GM03348 (cell line): ENCODE measurements around the gene ZNF410.
A peak's percentile ranks its signal among the peaks of the same experiment; 100 is the strongest.
"Not testable (repeated sequence)": the region's sequence is repeated elsewhere in the genome, so short reads cannot be mapped to it uniquely, and the experiment has no call there.

Source experiments
- DNase-seq: peaks from one replicate; pipeline ENCODE4 v3.0.0; 2012; ENCODE audit warnings: low spot score

Gene ZNF410

DNA sequence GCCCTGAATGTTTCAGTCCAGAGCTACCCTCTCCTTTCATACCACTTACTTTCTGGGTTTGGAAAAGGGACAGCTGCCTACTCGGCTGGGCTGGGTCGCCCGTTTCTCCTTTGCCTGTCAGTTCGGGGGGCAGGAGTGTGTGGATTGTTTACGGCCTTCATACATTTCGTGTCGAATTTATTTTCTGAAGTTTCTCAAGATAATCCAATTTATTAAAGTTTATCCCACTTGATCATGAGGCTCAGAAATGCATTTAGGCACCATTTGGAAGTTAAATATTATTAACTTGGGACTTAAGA lies 608 bp downstream of the ZNF410 start:
- DNase-seq: no peak

DNA sequence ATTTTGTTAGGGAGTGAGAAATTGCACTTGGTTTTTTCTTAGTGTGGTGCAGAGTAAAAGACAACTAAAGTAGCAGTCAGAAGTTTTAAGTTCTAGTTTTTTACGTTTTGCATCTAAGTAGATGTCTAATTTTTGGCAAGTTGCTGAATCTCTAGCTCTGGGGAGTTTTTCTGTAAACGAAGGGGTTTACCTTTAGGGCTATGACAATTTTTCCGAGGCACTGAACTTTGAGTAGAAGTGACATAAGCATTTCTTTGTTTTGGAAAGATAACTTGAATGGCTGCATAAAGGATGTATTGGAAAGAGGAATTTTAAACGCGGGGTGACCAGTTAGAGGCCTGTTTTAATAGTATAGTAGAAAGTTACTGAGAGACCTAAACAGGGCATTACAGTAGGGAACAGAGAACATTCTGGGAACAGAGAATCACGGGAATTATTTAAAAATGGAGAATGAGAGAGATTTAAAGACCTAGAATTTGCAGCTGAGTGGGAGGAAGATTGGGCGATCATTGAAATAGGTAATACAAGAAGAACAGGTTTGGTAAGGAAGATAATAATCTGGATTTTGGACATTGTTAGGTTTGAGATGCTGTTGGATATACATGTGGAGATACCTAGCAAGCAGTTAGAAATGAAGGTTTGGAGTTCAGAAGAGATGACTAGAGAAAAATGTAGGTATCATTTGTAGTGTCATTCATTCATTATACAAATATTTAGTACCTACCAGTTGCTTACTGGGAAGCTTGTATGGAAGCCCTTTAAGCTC lies 1.2 kb downstream of the ZNF410 start:
- no peak for DNase-seq

DNA sequence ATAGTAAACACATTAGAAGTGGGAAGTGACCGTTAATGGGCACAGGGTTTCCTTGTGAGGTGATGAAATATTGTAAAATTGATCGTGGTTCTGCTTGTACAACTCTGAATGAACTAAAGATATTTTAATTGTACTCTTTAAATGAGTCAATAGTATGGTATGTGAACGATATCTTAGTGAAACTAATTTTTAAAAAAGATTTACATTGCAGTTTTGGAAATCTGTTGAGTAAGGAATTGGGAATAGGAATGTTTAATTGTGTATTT lies 1.7 kb downstream of the ZNF410 start:
- peak; percentile 15 for DNase-seq

DNA sequence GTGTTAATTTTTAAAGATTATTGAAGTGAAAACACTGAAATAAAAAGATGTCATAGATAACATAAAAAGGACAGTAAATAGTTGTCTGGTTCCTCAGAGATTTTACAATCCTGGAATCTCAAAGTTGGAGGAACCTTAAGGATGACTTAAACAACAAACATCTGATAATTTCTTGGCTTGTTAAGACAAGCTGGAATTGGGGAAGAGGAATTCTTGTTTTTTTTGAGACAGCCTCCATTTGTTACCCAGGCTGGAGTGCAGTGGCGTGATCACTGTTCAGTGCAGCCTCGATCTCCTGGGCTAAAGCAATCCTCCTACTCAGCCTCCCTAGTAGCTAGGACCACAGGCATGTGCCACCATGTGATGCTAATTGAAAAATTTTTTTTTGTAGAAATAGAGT lies 2.3 kb downstream of the ZNF410 start:
- DNase-seq: peak; percentile 28

DNA sequence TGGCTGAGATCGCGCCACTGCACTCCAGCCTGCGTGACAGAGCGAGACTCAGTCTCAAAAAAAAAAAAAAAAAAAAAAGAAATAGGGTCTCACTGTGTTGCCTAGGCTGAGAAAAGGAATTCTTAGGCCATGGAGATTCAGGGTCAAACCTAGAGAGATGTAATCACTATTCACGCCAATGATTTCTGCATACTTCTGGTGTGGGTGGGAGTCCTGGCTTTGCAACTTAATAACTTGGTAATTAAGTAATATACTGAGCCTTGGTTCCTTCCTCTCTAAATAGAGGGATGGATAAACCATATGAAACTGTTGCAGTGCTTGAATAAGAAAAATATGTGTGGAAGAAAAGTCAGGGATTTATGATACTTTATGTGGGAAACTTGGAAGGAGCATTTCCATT lies 2.7 kb downstream of the ZNF410 start:
- DNase-seq: peak; percentile 12

DNA sequence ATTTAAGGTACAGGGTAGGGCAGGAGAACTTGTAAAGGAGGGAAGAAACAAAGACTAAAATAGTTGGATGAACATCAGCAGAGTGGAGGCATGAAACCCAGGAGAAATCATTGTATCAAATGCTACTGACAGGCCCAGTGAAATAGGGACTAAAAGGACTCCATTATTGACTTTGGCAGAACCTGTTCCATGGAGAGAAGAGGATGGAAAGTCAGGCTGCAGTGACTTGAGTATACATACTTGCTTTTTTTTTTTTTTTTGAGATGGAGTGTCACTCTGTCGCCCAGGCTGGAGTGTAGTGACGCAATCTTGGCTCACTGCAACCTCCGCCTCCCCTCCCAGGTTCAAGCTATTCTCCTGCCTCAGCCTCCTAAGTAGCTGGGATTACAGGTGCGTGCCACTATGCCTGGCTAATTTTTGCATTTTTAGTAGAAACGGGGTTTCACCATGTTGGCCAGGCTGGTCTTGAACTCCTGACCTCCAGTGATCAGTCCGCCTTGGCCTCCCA lies 7.6 kb downstream of the ZNF410 start:
- not testable (repeated sequence) for DNase-seq

DNA sequence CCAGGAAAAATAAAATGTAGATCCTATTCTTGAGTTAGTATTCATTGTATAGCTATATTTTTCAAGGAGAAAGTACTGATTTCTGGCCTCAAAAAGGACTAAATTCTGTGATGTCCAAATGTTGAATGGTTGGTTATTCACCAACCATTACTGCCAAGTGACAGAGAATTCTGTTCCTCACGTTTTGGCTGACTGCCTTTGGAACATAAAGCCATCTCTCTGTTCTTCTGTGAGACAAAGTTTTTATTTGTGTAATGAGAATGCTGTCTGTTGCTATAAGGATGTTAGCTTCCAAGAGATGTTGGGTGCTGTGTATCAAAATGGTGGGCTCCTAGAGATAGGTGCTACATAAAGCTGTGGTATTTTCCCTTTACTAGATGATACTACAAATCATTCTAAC lies 9.3 kb downstream of the ZNF410 start:
- DNase-seq: no peak

DNA sequence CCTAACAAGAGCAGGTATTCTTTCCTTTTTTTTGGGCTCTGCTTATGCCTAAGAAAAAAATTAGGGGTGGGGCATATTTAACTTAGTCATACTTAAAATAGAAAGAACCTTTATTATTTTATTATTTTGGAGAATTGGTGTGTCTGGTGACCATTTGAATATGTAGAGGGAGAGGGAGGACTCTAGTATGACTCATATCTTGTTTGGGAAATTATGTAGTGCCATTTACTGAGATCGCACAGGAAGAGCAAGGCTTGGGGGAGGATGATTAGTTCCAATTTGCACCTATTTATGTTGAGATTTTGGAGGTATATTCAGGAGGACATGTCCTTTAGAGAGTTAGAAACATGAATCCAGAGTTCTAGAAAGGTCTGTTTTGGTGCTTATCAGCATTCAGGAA lies 9.9 kb downstream of the ZNF410 start:
- DNase-seq: no peak

DNA sequence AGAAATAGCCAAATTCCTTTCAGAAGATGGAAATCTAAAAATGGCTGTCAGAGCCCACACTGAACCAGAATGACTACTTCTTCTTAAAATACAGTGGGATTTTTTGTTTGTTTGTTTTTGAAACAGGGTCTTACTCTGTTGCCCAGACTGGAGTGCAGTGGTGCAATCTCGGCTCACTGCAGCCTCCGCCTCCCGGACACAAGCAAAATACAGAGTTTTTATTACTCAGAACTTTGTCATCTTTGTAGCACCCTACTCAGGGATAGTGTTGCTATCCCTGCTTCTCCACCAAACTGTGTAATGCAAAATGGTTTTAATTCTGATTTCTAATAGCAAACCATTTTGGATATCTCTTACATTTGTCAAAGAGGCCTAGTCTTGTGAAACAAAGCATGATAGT lies 16.4 kb downstream of the ZNF410 start:
- DNase-seq: no peak

DNA sequence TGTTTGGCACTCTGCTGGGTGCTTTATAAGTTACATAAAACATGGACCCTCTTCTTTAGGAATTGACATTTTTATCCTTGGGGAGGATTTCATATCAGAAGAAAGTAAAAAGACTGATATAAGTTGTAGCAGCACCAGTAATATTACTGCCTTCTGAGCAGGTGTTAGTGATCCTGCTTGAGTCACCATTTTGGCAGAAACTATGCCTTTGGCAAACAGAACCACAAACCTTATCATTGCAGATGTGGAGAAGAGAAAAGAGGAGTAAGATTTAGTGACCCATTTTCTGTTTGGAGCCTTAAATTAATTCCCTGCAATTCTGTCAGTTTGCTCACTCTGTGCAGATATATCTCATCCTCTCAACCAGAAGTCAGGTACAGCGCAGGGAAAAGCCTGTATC lies 23.0 kb downstream of the ZNF410 start:
- no peak for DNase-seq

DNA sequence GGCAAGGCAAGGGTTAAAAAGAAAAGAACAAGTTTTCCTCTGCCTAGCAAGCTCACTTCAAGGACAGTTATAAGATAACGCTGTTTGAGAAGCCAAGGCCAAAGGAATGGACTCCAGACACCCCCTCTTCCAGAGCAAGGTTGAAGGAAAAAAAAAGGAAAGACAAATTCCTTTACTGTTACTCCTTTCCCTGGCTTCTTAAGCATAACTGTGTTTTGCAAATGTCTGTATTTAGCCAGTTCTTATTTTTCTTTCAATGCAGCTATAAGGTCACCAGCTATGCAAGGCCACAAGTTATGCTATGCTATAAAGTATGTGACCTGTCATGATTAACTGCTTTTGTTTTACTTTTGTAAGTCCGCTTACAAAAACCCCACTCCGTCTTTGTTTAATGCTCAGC lies 26.6 kb downstream of the ZNF410 start:
- no peak for DNase-seq

DNA sequence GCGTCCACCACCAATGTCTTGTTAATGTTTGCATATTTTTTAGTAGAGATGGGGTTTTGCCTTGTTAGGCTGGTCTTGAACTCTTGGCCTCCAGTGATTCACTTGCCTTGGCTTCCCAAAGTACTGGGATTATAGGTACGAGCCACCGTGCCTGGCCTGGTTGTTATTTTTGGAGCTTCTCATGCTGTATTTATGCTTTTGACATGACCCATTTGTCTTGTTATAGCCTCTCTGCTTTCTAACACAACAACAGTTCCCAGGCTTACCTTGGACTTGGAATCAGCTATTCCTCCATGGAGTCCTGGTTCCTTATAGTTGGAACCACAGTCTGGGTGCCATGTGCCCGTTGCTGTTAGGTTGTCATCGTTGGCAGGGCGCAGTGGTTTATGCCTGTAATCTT lies 29.7 kb downstream of the ZNF410 start:
- DNase-seq: no peak

DNA sequence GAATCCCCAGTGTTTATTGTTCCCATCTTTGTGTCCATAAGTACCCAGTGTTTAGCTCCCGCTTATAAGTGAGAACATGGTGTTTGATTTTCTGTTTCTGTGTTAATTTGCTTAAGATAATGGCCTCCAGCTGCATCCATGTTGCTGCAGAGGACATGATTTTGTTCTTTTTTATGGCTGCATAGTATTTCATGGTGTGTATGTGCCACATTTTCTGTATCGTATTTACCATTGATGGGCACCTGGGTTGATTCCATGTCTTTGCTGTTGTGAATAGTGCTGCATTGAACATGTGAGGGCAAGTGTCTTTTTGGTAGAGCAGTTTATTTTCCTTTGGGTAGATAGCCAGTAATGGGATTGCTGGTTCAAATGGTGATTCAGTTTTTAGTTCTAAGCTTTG lies 32.8 kb downstream of the ZNF410 start:
- not testable (repeated sequence) for DNase-seq

DNA sequence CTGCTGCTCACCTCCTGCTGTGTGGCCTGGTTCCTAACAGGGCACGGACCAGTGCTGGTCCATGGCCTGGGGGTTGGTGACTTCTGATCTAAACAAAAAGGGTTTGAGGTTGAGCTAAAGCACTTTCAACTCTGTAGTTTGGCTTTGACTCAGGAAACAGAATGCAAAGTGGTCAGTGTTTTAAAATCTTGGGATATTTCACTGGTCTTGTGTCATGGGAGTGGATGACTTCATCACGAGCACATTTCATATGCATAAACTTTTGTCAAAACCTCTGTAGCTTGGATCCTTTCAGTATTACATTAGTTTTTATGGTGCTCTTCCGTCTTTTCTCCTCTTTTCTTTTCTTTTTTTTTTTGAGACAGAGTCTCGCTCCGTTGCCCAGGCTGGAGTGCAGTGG lies 37.7 kb downstream of the ZNF410 start:
- DNase-seq: no peak

DNA sequence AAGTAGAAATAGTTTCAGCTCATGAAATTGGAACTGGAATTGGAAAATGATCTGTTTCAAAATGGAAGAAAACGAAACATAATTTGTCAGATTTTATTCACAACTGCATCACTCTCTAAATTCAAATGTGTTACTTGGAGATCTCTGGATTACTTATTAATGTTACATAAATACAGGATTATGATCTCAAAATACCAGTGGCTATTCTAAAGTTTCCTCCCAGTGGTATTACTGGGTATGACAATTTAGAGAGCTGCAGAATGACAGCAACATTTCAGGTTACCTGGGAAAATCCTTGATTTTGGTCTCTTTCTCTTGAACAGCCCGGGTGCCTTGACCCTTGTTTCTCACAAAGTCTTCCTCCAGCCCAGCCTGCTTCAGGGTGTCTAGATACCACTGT lies 49.0 kb downstream of the ZNF410 start:
- peak; percentile 33 for DNase-seq

DNA sequence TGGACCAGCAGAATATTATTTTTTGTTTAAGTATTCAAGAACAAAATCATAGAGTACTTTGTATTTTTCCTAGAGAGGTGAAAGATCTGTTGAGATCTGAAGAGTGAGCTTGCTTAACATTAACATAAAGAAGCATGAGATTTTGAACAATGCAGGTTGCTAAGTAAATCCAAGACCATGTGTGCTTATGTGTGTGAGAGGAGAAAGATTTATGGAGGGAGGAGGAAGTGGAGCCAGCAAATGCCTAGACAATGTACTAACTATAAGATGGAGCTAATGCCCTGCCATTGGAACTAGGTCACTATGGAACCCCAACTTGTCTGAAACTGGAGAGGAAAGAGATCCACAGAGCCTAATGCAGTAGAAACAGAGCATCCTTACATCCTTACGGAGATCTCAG lies 49.9 kb downstream of the ZNF410 start:
- DNase-seq: no peak

DNA sequence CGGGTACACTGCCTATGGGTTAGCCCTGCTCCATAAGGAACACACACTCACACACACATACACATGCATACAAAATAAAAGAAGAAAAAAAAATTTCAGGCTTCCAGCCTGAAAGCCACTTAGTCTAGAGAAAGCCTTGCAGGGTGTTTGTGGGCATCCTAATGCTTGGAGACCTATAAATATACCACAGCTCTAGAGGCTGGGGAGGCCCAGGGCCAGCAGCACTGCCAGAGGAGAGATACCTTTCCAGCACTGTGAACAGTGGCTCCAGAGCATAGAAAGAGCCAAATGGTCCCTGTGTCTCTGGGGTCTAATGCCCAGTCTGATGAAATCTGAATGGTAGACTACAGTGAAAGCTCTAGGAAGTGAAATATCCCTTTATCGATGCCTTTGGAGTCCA lies 50.4 kb downstream of the ZNF410 start:
- no peak for DNase-seq

DNA sequence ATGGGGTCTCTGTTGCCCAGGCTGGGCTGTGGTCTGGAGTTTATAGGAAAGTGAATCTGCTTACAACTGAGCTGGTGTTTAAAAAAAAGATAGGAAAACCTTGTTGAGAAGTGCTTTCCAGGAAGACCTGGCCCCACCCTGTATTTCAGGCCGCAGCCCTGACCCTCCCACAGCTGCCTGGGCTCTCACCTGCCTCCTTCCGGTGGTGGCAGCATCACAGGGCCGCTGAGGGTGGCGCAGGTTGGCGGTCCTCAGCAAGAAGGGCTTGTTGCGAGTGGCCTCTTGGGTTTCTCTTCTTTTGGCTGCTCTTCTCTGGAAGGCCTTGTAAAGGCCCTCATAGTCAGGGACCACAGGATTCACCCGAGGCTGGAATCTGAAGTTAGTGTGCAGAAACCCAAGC lies 55.5 kb downstream of the ZNF410 start:
- no peak for DNase-seq

DNA sequence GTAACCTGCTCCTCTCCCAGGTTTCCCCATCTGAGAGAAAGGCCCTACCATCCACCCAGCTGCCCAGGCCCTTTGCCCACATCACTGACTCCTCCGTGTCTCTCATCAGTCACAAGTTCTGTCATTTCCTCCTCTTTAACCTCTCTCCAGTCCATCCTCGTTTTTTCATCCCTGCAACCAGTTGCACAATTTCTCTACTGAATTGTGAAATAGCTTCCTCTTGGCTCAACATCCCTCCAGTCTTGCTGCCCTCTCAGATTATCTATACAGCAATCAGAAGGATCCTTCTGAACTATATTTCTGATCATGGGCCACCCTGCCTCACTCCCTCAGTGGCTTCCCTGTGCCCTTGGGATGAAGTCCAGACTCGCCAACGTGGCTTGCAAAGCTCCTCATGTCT lies 56.4 kb downstream of the ZNF410 start:
- DNase-seq: peak; percentile 89

DNA sequence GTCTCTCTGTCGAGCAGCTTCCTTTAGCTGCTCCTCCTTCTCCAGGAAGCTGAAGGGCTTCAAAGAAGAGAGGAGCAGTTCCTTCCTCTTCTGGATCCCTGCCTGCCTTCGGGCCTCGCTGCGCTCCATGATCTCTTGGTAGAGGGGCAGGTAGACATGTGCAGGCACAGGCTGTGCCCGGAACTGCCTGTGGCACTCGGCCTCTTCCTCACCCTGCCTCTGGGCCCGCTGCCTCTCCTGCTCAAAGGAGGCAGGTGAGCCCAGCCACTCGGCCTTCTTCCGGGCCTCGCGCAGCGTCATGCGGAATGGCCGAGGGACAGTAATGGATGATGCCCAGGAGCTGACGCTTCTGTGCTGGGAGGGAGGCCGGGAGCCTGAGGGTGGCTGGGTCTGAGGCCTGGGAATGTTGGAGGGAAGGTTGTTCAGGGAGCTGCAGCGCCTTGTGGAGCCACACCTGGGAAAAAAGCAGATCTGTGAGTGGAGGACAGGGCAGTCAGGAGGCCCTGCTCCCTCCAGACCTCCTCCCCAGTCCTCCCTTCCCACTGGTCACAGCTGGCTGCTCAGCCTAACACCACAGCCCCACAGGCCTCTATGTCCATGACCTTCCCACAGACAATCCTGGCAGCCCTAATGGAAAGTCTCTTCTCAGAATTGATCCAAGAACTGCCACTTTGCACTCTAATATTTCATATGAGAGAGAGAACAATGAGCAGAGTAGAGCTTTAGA lies 57.9 kb downstream of the ZNF410 start:
- DNase-seq: no peak

DNA sequence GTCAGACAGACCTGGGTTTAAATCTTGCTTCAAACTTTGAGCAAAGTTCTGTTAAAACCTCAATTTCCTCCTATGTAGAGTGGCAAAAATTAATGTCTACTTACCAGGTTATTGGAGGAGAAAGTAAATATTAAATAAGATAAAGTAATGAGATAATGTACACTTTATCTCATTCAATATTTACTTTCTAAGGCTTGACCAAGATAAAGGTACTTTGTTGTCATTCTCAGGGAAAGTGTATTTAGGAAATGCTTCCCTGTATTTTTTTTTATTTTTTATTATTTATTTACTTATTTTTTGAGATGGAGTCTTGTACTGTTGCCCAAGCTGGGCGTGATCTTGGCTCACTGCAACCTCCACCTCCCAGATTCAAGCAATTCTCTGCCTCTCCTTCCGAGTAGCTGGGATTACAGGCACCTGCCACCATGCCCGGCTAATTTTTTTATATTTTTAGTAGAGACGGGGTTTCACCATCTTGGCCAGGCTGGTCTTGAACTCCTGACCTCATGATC lies 58.6 kb downstream of the ZNF410 start:
- DNase-seq: no peak

DNA sequence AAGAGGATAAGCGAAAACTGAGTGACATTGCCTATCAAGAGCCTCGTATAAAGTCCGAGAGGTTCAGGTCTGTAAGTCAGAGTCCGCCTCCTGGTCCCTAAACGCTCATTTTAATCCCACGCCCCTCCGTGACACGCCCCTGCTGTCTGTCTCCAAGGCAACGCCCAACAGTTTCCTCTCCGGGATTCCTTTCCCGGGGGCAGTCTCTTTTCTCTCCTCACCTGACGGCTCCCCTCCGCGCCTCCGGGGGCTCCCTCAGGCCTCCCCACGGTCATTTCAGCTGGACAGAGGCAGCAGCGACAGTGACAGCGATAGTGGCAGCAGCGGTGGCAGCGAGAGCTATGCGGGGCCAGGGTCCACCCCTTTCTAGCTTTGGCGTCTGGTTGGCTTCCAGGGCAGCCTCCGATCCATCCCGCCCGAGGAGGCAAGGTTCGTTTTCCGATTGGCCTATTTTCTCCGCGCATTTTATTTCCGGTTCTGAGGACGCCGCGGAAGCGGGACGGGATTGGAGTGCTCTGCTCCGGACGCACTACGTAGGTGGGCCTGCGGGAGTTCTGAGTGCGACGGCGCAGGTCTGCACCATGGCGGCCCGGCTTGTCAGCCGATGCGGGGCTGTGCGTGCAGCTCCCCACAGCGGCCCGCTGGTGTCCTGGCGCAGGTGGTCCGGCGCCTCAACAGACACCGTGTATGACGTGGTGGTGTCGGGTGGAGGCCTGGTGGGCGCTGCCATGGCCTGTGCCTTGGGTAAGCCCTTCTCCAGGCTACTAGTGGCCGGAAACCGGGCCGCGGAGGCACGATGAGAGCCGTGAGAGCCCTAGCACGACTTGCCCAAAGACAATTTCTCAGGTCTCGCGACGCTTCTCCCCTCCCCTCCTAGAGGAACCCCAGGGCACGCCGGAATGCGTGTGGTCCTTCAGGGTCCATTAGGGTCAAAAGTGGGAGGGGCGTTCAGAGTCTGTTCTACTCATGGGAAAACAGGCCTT lies 63.4 kb downstream of the ZNF410 start, which contains the start of the genes COQ6 and FAM161B:
Gene COQ6, plus strand, starts transcription at position 551 of the 983 bp plus-strand sequence. Its CDS starts 31 bp downstream, at position 582.
Gene FAM161B, minus strand, starts transcription at position 343 of the 983 bp plus-strand sequence. Its CDS starts 68 bp downstream, at position 275.
- DNase-seq: peak; percentile 97
